ENCODE results near the gene THSD4. TPM values are rescaled to one million over a fixed set of nuclear protein-coding genes. Genes with fewer than 3 reads are reported as not detected.

The THSD4 gene
- total and polyA plus RNA-seq, 2 of the 8 experiments (the other 6 are each of a cell fraction or from before 2014, with no cell fraction given), result 2.5 to 6.2 TPM

- no peaks in the 10 kb centered on the region for H3K36me3 ChIP-seq (ENCODE audit: control insufficient read depth in 2 of 4, insufficient read depth in 4 of 4, low read length in 3 of 4)
- no peak overlapping the region for H3K4ac ChIP-seq (replicated peaks; ENCODE audit: insufficient read length, low read depth, low read length)
- H4K8ac ChIP-seq (ENCODE audit: extremely low read depth, insufficient read depth, low read length), result no peak overlapping the region
- WGBS, 2 experiments (ENCODE audit: extremely low coverage in 1 of 2, insufficient coverage in 1 of 2, insufficient read length in 1 of 2, insufficient replicate concordance in 2 of 2, low coverage in 1 of 2, low lambda C conversion rate in 2 of 2, missing lambda C conversion rate in 1 of 2), result 87% methylated on average over 5 of the region's 5 CpGs; no CpG with 5 or more reads in 1 of the 2 experiments
- DNase-seq (ENCODE audit: low read depth in 1 of 2, low spot score in 2 of 2), result no peak
- ChIA-PET CTCF (ENCODE audit: partially characterized antibody) (interaction anchor here (0.9 to 1.4 kb wide), 4 partner anchors 14 to 185 kb away, joined by 3 to 4 read pairs (median 4); no protein-coding TSS in a partner anchor), POLR2A (ENCODE audit: partially characterized antibody) (no interaction called here)
- FAIRE-seq, result no peak
- H3K23me2 ChIP-seq (ENCODE audit: low read depth, low read length), result no peaks in the 10 kb centered on the region
- no peak overlapping the region for H4K91ac ChIP-seq (replicated peaks; ENCODE audit: insufficient read length, low read length)
- no peak overlapping the region for H3K18ac ChIP-seq (ENCODE audit: extremely low read depth, low read length)
- no peak overlapping the region for H3K23ac ChIP-seq (ENCODE audit: insufficient read length)
- H2BK20ac ChIP-seq (ENCODE audit: low read length), result no peak overlapping the region
- H3K14ac ChIP-seq (ENCODE audit: insufficient read length), result no peak overlapping the region
- H4K5ac ChIP-seq (ENCODE audit: insufficient read length, low read depth, low read length), result no peak overlapping the region
- no peak overlapping the region for H3K4me3 ChIP-seq (ENCODE audit: extremely low read depth in 1 of 4, insufficient read depth in 2 of 4, low read depth in 3 of 4, low read length in 4 of 4)
- H3K4me1 ChIP-seq (replicated peaks in 1 of 4; ENCODE audit: control insufficient read depth in 3 of 4, insufficient read depth in 4 of 4, low read length in 3 of 4), result peaks cover 0 to 16% (median 5%) of the 10 kb centered on the region in 4 experiments; a peak in 4 of 7 replicates
- H3K9me3 ChIP-seq (ENCODE audit: insufficient read depth in 2 of 2, low read depth in 1 of 2, low read length in 1 of 2), result no peaks in the 10 kb centered on the region
- no peak overlapping the region for H3K4me2 ChIP-seq (ENCODE audit: insufficient read depth in 1 of 2, low read depth in 2 of 2, low read length in 2 of 2)
- H2BK5ac ChIP-seq (ENCODE audit: low read depth, low read length), result no peak overlapping the region
- H2BK120ac ChIP-seq (replicated peaks; ENCODE audit: low read depth, low read length), result no peak overlapping the region
- peaks cover 0 to 1% of the 10 kb centered on the region in 2 experiments for H4K20me1 ChIP-seq (replicated peaks in 1 of 2; ENCODE audit: control insufficient read depth in 1 of 2, insufficient read depth in 2 of 2, low read length in 2 of 2)
- TF ChIP-seq SIN3A (conservative IDR thresholded peaks at IDR 0.05 in 1 of 2, IDR thresholded peaks at IDR 0.05 in 1 of 2; ENCODE audit: low read depth in 1 of 2, low read length in 2 of 2) (no peak), SIRT6 (IDR thresholded peaks at IDR 0.05; ENCODE audit: low read length) (no peak), E2F6 (IDR thresholded peaks at IDR 0.05) (no peak), TEAD4 (IDR thresholded peaks at IDR 0.05; ENCODE audit: low read depth, low read length) (no peak), GABPA (IDR thresholded peaks at IDR 0.05; ENCODE audit: borderline replicate concordance, insufficient read depth, low read length) (no peak), HDAC2 (IDR thresholded peaks at IDR 0.05; ENCODE audit: borderline replicate concordance in 1 of 2, low read depth in 2 of 2, low read length in 2 of 2) (no peak), EP300 (IDR thresholded peaks at IDR 0.05; ENCODE audit: borderline replicate concordance in 1 of 2, low read depth in 2 of 2, low read length in 2 of 2) (no peak)
- no peak overlapping the region for H2AK5ac ChIP-seq (ENCODE audit: low read depth, low read length)
- no peak overlapping the region for H3K56ac ChIP-seq (replicated peaks; ENCODE audit: insufficient read length, low read depth, low read length)
- no peak overlapping the region for H3K27ac ChIP-seq (ENCODE audit: low read depth, low read length)
- H2BK12ac ChIP-seq (ENCODE audit: low read depth, low read length), result no peak overlapping the region
- H3K9ac ChIP-seq (replicated peaks in 1 of 4; ENCODE audit: extremely low read depth in 1 of 4, low read depth in 3 of 4, low read length in 3 of 4), result no peak overlapping the region
- no peak overlapping the region for H2AFZ ChIP-seq (ENCODE audit: low read length)
- no peaks in the 10 kb centered on the region for H3K79me2 ChIP-seq (ENCODE audit: control insufficient read depth in 1 of 2, insufficient read depth in 2 of 2, low read length in 2 of 2)
- H3K79me1 ChIP-seq (ENCODE audit: low read depth, low read length), result no peaks in the 10 kb centered on the region
- no peak overlapping the region for H2BK15ac ChIP-seq (ENCODE audit: low read length)
- H3K27me3 ChIP-seq (replicated peaks in 1 of 4; ENCODE audit: control insufficient read depth in 3 of 4, extremely low read depth in 1 of 4, insufficient read depth in 3 of 4, low read length in 3 of 4), result no peaks in the 10 kb centered on the region
Observed at GRCh38 chr15:71646767-71647486, 531.7 kb downstream of the THSD4 start.

Data from H1 (cell line).